ENCODE measurements around the gene STK38L. TPM values are rescaled to one million over a fixed set of nuclear protein-coding genes. Genes with fewer than 3 reads are reported as not detected.

Gene STK38L
- total and polyA plus RNA-seq, 2 experiments from 2014 or later, result 16.8 to 19.9 TPM

DNA sequence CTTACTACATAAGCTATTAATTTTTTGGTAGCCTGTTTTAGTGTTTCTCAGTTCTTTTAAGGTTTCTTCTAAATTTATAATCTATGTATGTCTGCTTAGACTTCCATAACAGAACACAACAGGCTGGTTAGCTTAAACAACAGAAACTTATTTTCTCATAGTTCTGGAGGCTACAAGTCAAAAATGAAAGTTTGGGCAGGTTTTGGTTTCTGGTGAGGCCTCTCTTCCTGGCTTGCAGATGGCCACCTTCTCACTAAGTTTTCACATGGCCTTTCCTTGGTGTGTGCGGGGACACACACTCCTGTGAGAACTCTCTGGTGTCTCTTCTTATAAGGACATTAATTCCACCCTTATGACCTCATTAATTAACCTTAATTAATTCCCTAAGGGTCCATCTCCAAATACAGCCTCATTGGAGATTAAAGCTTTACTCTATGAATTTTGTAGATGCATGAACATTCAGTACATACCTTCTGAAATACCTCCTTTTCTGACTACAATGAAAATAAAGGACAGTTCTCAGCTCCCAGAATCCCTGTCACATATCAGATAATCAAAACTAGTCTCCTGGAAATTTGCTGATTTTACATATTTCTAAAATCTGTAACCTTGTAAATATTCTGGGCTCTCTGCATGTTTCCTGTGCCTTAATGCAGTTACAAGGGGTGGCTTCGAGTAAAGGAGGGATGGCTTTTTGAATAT, 65.4 kb downstream of the STK38L start:
- no peak overlapping the region for H3K27ac ChIP-seq
- in situ Hi-C loops (cut with MboI), result loop anchor here (10.0 kb wide), 1 partner anchor 295 kb away; the partner anchor contains the start of gene TM7SF3
- no peak overlapping the region for H2AFZ ChIP-seq
- no peaks in the 10 kb centered on the region for H3K79me2 ChIP-seq (ENCODE audit: insufficient read depth)
- no peaks in the 10 kb centered on the region for H3K4me1 ChIP-seq (ENCODE audit: insufficient read depth)
- WGBS, 2 experiments (ENCODE audit: low coverage in 1 of 2, low lambda C conversion rate in 2 of 2, missing lambda C conversion rate in 2 of 2), result 95 to 96% methylated on average over 2 of the region's 2 CpGs
- no peak overlapping the region for H3K9ac ChIP-seq
- no peaks in the 10 kb centered on the region for H4K20me1 ChIP-seq (ENCODE audit: insufficient read depth)
- H3F3A ChIP-seq (ENCODE audit: insufficient read depth), result peaks cover 13% of the 10 kb centered on the region; the same call in 1 of the 2 replicates
- H3K27me3 ChIP-seq (replicated peaks; ENCODE audit: insufficient read depth), result no peaks in the 10 kb centered on the region
- no peaks in the 10 kb centered on the region for H3K9me3 ChIP-seq (ENCODE audit: low read depth)
- H3K4me2 ChIP-seq (ENCODE audit: unreplicated experiment), result no peak overlapping the region
- TF ChIP-seq EZH2 (IDR thresholded peaks at IDR 0.05; ENCODE audit: insufficient read depth, poor library complexity, severe bottlenecking), result no peak
- TF ChIP-seq EZH2phosphoT487 (IDR thresholded peaks at IDR 0.05; ENCODE audit: insufficient read depth, low read depth), result no peak
- H3K9me2 ChIP-seq (ENCODE audit: insufficient read depth), result no peaks in the 10 kb centered on the region
- no peak for DNase-seq
- peaks cover 24% of the 10 kb centered on the region for H3K36me3 ChIP-seq (ENCODE audit: low read depth)
- no peak overlapping the region for H3K4me3 ChIP-seq

DNA sequence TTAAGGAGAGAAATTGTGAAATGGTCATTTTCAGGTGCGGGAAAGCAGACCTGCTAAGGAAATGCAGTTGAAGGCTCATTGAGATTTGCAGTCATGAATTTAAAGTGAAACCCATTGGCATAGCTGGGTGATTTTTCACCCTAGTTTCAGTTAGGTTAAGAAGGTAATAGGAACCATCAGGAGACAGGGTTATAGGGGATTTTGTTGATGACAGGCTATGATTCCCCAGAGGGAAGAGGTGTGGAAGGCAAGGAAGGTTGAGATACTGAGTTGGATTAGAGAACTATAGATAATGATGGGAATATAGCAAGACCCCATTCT, 65.9 kb downstream of the STK38L start:
- H3K9ac ChIP-seq, result no peak overlapping the region

DNA sequence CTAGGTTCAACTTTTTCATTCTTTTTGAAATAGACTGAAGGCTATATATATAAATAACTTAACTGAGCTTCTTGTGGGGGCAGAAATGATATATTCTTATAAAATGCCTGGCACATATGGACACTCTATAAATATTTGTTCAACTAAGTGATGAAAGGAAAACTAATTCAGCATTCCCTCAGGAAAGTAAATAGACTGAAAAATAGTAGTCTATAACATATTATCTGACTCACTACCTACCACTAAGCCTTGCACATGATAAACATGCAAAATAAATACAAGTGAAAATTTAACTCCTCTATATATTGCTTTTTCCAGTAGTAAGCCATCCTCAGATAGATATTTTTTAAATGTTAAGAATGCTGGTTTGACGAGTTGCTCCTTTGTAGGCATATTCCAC, 72.9 kb downstream of the STK38L start:
- Histone ChIP-seq H3F3A (ENCODE audit: insufficient read depth) (peaks cover 36% of the 10 kb centered on the region; the same call in 1 of the 2 replicates), H3K4me2 (ENCODE audit: unreplicated experiment) (no peak overlapping the region), H3K4me1 (ENCODE audit: insufficient read depth) (peaks cover 13% of the 10 kb centered on the region), H3K79me2 (ENCODE audit: insufficient read depth) (no peaks in the 10 kb centered on the region), H3K36me3 (ENCODE audit: low read depth) (peaks cover 25% of the 10 kb centered on the region; the same call in 1 of the 2 replicates), H3K9me2 (ENCODE audit: insufficient read depth) (no peaks in the 10 kb centered on the region), H3K9me3 (ENCODE audit: low read depth) (no peaks in the 10 kb centered on the region), H3K4me3 (no peak overlapping the region), H4K20me1 (ENCODE audit: insufficient read depth) (no peaks in the 10 kb centered on the region), H3K27me3 (replicated peaks; ENCODE audit: insufficient read depth) (no peaks in the 10 kb centered on the region), H2AFZ (no peak overlapping the region), H3K27ac (no peak overlapping the region), H3K9ac (no peak overlapping the region)
- TF ChIP-seq EZH2phosphoT487 (IDR thresholded peaks at IDR 0.05; ENCODE audit: insufficient read depth, low read depth), result no peak
- no peak for TF ChIP-seq EZH2 (IDR thresholded peaks at IDR 0.05; ENCODE audit: insufficient read depth, poor library complexity, severe bottlenecking)
- 94 to 95% methylated on average over 1 of the region's 1 CpG for WGBS, 2 experiments (ENCODE audit: low coverage in 1 of 2, low lambda C conversion rate in 2 of 2, missing lambda C conversion rate in 2 of 2)
- in situ Hi-C loops (cut with MboI), result loop anchor here (10.0 kb wide), 1 partner anchor 182 kb away; no protein-coding TSS in a partner anchor
- DNase-seq, result no peak

More for the DNA sequence above, 65.9 kb downstream of the STK38L start:
- peaks cover 27% of the 10 kb centered on the region for H3K36me3 ChIP-seq (ENCODE audit: low read depth)
- TF ChIP-seq EZH2 (IDR thresholded peaks at IDR 0.05; ENCODE audit: insufficient read depth, poor library complexity, severe bottlenecking) (no peak), EZH2phosphoT487 (IDR thresholded peaks at IDR 0.05; ENCODE audit: insufficient read depth, low read depth) (no peak)
- H3K4me3 ChIP-seq, result no peak overlapping the region
- H3K79me2 ChIP-seq (ENCODE audit: insufficient read depth), result no peaks in the 10 kb centered on the region
- H4K20me1 ChIP-seq (ENCODE audit: insufficient read depth), result no peaks in the 10 kb centered on the region
- H3K9me3 ChIP-seq (ENCODE audit: low read depth), result no peaks in the 10 kb centered on the region
- no peaks in the 10 kb centered on the region for H3K27me3 ChIP-seq (replicated peaks; ENCODE audit: insufficient read depth)
- WGBS, 2 experiments (ENCODE audit: low coverage in 1 of 2, low lambda C conversion rate in 2 of 2, missing lambda C conversion rate in 2 of 2), result 98 to 100% methylated on average over 1 of the region's 1 CpG
- H3K27ac ChIP-seq, result no peak overlapping the region
- H3F3A ChIP-seq (ENCODE audit: insufficient read depth), result peaks cover 11% of the 10 kb centered on the region; the same call in 1 of the 2 replicates
- H2AFZ ChIP-seq, result no peak overlapping the region
- no peak for DNase-seq
- no peaks in the 10 kb centered on the region for H3K9me2 ChIP-seq (ENCODE audit: insufficient read depth)
- no peak overlapping the region for H3K4me2 ChIP-seq (ENCODE audit: unreplicated experiment)
- in situ Hi-C loops (cut with MboI), result loop anchor here (10.0 kb wide), 2 partner anchors 175 to 295 kb away; partner anchors contain the start of gene TM7SF3
- no peaks in the 10 kb centered on the region for H3K4me1 ChIP-seq (ENCODE audit: insufficient read depth)

DNA sequence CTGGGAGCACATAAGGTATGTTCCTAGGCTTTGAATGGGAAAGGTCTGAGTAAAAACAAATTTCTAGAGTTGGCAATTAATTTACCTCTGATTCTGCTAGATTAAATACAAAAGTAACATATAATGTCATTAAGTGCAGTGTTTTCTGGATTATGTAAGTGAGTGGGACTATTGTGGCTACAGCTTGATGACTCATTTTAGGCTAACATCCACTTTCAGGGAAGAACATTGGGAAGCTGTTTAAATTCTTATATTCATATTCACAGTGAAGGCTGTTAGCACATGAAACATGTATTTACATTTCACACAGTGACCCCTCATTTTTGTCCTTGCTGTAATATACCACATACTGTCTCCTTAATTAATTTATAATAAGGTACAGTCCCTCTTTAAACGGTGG, 75.3 kb downstream of the STK38L start:
- Histone ChIP-seq H3K27ac (peak overlapping the region; percentile 54), H2AFZ (no peak overlapping the region), H3K36me3 (ENCODE audit: low read depth) (peaks cover 34% of the 10 kb centered on the region; the same call in 1 of the 2 replicates), H3K4me1 (ENCODE audit: insufficient read depth) (peaks cover 18% of the 10 kb centered on the region), H4K20me1 (ENCODE audit: insufficient read depth) (no peaks in the 10 kb centered on the region), H3K9me3 (ENCODE audit: low read depth) (no peaks in the 10 kb centered on the region), H3K27me3 (replicated peaks; ENCODE audit: insufficient read depth) (no peaks in the 10 kb centered on the region), H3K4me3 (no peak overlapping the region), H3K9ac (no peak overlapping the region), H3K4me2 (ENCODE audit: unreplicated experiment) (peak overlapping the region; percentile 43), H3K79me2 (ENCODE audit: insufficient read depth) (no peaks in the 10 kb centered on the region), H3K9me2 (ENCODE audit: insufficient read depth) (no peaks in the 10 kb centered on the region), H3F3A (ENCODE audit: insufficient read depth) (peaks cover 36% of the 10 kb centered on the region; the same call in 1 of the 2 replicates)
- no peak for TF ChIP-seq EZH2 (IDR thresholded peaks at IDR 0.05; ENCODE audit: insufficient read depth, poor library complexity, severe bottlenecking)
- in situ Hi-C loops (cut with MboI), result loop anchor here (10.0 kb wide), 1 partner anchor 185 kb away; no protein-coding TSS in a partner anchor
- 0 to 2% methylated on average over 1 of the region's 1 CpG for WGBS, 2 experiments (ENCODE audit: low coverage in 1 of 2, low lambda C conversion rate in 2 of 2, missing lambda C conversion rate in 2 of 2)
- DNase-seq, result peak; percentile 85

Measured in GM23248 (cell line).